GM12878 (cell line): Measurements from ENCODE around the gene MAST3. TPM values are rescaled to one million over a fixed set of nuclear protein-coding genes. Genes with fewer than 3 reads are reported as not detected.
A peak's percentile ranks its signal among the peaks of the same experiment; 100 is the strongest.

Experiments
- ATAC-seq: fragments of 200-7000 bp; cut with Tn5 transposase; 3 replicates; pipeline ENCODE4 v1.9.1; 2020; ENCODE audit warnings: mild to moderate bottlenecking, moderate library complexity
- BruUV-seq: library from RNA; stranded (reverse); fragments of 400-500 nt; replicated peaks from 2 replicates; lab custom pipeline; 2021; lab: Mats Ljungman, UMichigan
- CTCF ChIA-PET: fragments of 300-600 bp; sonication (Branson Sonifier 250); formaldehyde crosslinking; extraction: SDS; loops from one replicate; lab custom pipeline; 2021; ENCODE audit warnings: inconsistent platforms; lab: Yijun Ruan, JAX
- POLR2A ChIA-PET: fragments of 350-600 bp; formaldehyde crosslinking; extraction: SDS; loops from one replicate; lab custom pipeline; 2021; ENCODE audit warnings: inconsistent platforms; lab: Charles Lee
- RAD21 ChIA-PET: fragments of 300-600 bp; sonication (Branson Sonifier 250); formaldehyde crosslinking; loops from one replicate; lab custom pipeline; 2023; ENCODE audit warnings: antibody characterized with exemption; ENCODE audit not compliant: unreplicated experiment; lab: Charles Lee
- SMC1A ChIA-PET: fragments of 300-600 bp; sonication (Branson Sonifier 250); formaldehyde crosslinking; loops from one replicate; lab custom pipeline; 2023; ENCODE audit not compliant: unreplicated experiment, uncharacterized antibody; lab: Charles Lee
- DNase-seq: peaks from one replicate; pipeline ENCODE4 v3.0.0-alpha.2; 2011; ENCODE audit warnings: low read depth, low spot score
- FAIRE-seq: peaks from 3 replicates; lab custom pipeline; 2011; peaks lifted over from hg19 to GRCh38; lab: Jason Lieb, UNC
- H2AFZ ChIP-seq: 2 replicates; pipeline ENCODE4 v1.6.0; 2011; ENCODE audit warnings: low read depth, low read length, control low read depth; ENCODE audit not compliant: control insufficient read depth
- H3K27ac ChIP-seq: 2 replicates; pipeline ENCODE4 v1.5.1; 2011; ENCODE audit warnings: control low read depth; ENCODE audit not compliant: control insufficient read depth, insufficient read depth
- H3K27me3 ChIP-seq, 2 experiments: replicated peaks in 1 of 2; 2 replicates each; pipeline versions ENCODE4 v1.6.0 to v1.6.1; 2011; ENCODE audit warnings: low read length in 1 of 2; ENCODE audit not compliant: control insufficient read depth in 2 of 2, insufficient read depth in 2 of 2
- H3K36me3 ChIP-seq, 2 experiments: 2 replicates each; pipeline ENCODE4 v1.5.1; 2011; ENCODE audit warnings: low read length in 1 of 2; ENCODE audit not compliant: control insufficient read depth in 2 of 2, insufficient read depth in 2 of 2
- H3K4me1 ChIP-seq: 2 replicates; pipeline ENCODE4 v1.6.1; 2011; ENCODE audit warnings: mild to moderate bottlenecking, low read length, moderate library complexity, mixed read lengths; ENCODE audit not compliant: control insufficient read depth, insufficient read depth
- H3K4me2 ChIP-seq: 2 replicates; pipeline ENCODE4 v1.6.0; 2011; ENCODE audit warnings: control low read depth; ENCODE audit not compliant: control insufficient read depth, insufficient read depth
- H3K4me3 ChIP-seq: fragments of 200-600 bp; sonication (generic); 2 replicates; pipeline ENCODE4 v1.5.1; 2016
- H3K79me2 ChIP-seq: 2 replicates; pipeline ENCODE4 v1.6.0; 2011; ENCODE audit warnings: low read length; ENCODE audit not compliant: control insufficient read depth, insufficient read depth
- H3K9ac ChIP-seq: 2 replicates; pipeline ENCODE4 v1.8.0; 2011; ENCODE audit warnings: low read length, control low read depth, mixed read lengths; ENCODE audit not compliant: control insufficient read depth, insufficient read depth
- H3K9me3 ChIP-seq: replicated peaks from 3 replicates; pipeline ENCODE4 v1.5.1; 2011; ENCODE audit warnings: mild to moderate bottlenecking, low read length; ENCODE audit not compliant: control insufficient read depth, insufficient read depth
- H4K20me1 ChIP-seq: 2 replicates; pipeline ENCODE4 v1.6.0; 2011; ENCODE audit not compliant: control insufficient read depth, insufficient read depth
- BCLAF1 ChIP-seq: fragments of 450-650 bp; IDR thresholded peaks from 2 replicates; pipeline ENCODE4 v1.6.1; 2017; ENCODE audit warnings: antibody characterized with exemption, mild to moderate bottlenecking, moderate library complexity
- CBFB ChIP-seq: IDR thresholded peaks from 2 replicates; pipeline ENCODE4 v1.6.1; 2016; ENCODE audit warnings: antibody characterized with exemption, low read depth
- FOXK2 ChIP-seq: fragments of 450-650 bp; IDR thresholded peaks from 2 replicates; pipeline ENCODE4 v1.6.1; 2017; ENCODE audit warnings: mild to moderate bottlenecking, moderate library complexity
- IRF3 ChIP-seq: fragments of 450-650 bp; IDR thresholded peaks from 2 replicates; pipeline ENCODE4 v1.6.1; 2014; ENCODE audit warnings: mild to moderate bottlenecking
- LARP7 ChIP-seq: fragments of 450-650 bp; IDR thresholded peaks from 2 replicates; pipeline ENCODE4 v1.6.1; 2017; ENCODE audit warnings: mild to moderate bottlenecking
- NR2C1 ChIP-seq: fragments of 450-650 bp; IDR thresholded peaks from 2 replicates; pipeline ENCODE4 v1.6.1; 2017; ENCODE audit warnings: antibody characterized with exemption, mild to moderate bottlenecking, moderate library complexity
- NR2F1 ChIP-seq: fragments of 450-650 bp; conservative IDR thresholded peaks from 2 replicates; pipeline ENCODE4 v1.6.1; 2017; ENCODE audit warnings: mild to moderate bottlenecking
- POU2F2 ChIP-seq: IDR thresholded peaks from 3 replicates; pipeline ENCODE4 v1.6.1; 2011; ENCODE audit warnings: low read depth, mild to moderate bottlenecking, low read length, borderline replicate concordance
- RELA ChIP-seq: fragments of 450-650 bp; IDR thresholded peaks from 2 replicates; pipeline ENCODE4 v1.8.0; 2014; ENCODE audit warnings: borderline replicate concordance; ENCODE audit not compliant: partially characterized antibody
- WGBS: methylation state at CpG from one replicate; pipeline ENCODE4 v1.1.6; 2016; ENCODE audit warnings: low lambda C conversion rate; ENCODE audit not compliant: insufficient replicate concordance, insufficient coverage; ENCODE audit errors: missing lambda C conversion rate; 5-methylcytosine and 5-hydroxymethylcytosine counted together
- in situ Hi-C: fragments of 300-500 bp; cut with MboI; formaldehyde crosslinking; loops from 9 replicates; pipeline ENCODE4 v1.14.3; 2018; ENCODE audit warnings: mixed read lengths
- intact Hi-C: fragments of 100-400 bp; cut with micrococcal nuclease; formaldehyde crosslinking; loops from one replicate; pipeline ENCODE4 v1.14.2; 2022; ENCODE audit not compliant: unreplicated experiment
- polyA plus RNA-seq, 11 experiments: library from polyadenylated mRNA; depleted of rRNA in 4 of 11; unstranded in 6 of 11; stranded (reverse) in 5 of 11; fragments of >200 nt; fragmentation: Nextera tagmentation in 4 of 11; fragmentation: Illumina TruSeq in 1 of 11; extraction: Ambion mirVana in 4 of 11; extraction: Trizol in 1 of 11; gene quantifications; 1 replicate in 1 of 11; 2 replicates in 10 of 11; pipeline versions ENCODE4 v1.2.1 to v1.2.3, GENCODE V29; 2011 to 2016; ENCODE audit warnings: inconsistent platforms in 2 of 11, missing spikeins in 2 of 11, low read depth in 1 of 11
- total RNA-seq, 4 experiments: library from RNA; depleted of rRNA in 3 of 4; stranded (reverse); fragments of >200 nt in 3 of 4; fragmentation: Illumina TruSeq in 1 of 4; extraction: Trizol in 1 of 4; gene quantifications; 2 replicates each; pipeline versions ENCODE4 v1.2.1 to v1.2.3, GENCODE V29; 2013 to 2021

The MAST3 gene
- total and polyA plus RNA-seq, 10 of the 15 experiments (the other 5 are each of a cell fraction or from before 2014, with no cell fraction given) = 3.0 to 22.2 (median 7.5) TPM

GRCh38 chr19:18193388-18194180, 96.0 kb downstream of the MAST3 start:
- Histone ChIP-seq H4K20me1 (no peaks in the 10 kb centered on the region), H3K27ac (peak overlapping the region; percentile 53), H3K27me3 (no peaks in the 10 kb centered on the region), H3K79me2 (peaks cover 5% of the 10 kb centered on the region), H3K36me3 (peaks cover 5 to 15% of the 10 kb centered on the region in 2 experiments; a peak in 3 of 4 replicates), H2AFZ (peak overlapping the region; percentile 73), H3K4me2 (peak overlapping the region; percentile 96), H3K9ac (peak overlapping the region; percentile 69), H3K9me3 (no peaks in the 10 kb centered on the region), H3K4me3 (peak overlapping the region; percentile 79), H3K4me1 (peaks cover 11% of the 10 kb centered on the region)
- ChIA-PET CTCF (interaction anchor here (0.6 to 3.8 kb wide), 15 partner anchors 10 to 135 kb away, joined by 3 to 30 read pairs (median 8); partner anchors contain the start of genes LSM4 and RAB3A), POLR2A (interaction anchor here (0.8 to 2.5 kb wide), 13 partner anchors 8 to 129 kb away, joined by 3 to 17 read pairs (median 7); partner anchors contain the start of genes LSM4 and RAB3A), RAD21 (interaction anchor here (0.6 to 4.5 kb wide), 14 partner anchors 11 to 135 kb away, joined by 3 to 36 read pairs (median 11); partner anchors contain the start of genes JUND and RAB3A), SMC1A (interaction anchor here (0.5 to 3.4 kb wide), 18 partner anchors 10 to 199 kb away, joined by 3 to 21 read pairs (median 4); partner anchors contain the start of genes IL12RB1 and RAB3A)
- in situ Hi-C loops (no loop called here), intact Hi-C loops (no loop called here)
- TSS peak; percentile 70 for BruUV-seq
- FAIRE-seq (no peak), ATAC-seq (no peak), DNase-seq (no peak)
- 2% methylated on average over 46 of the region's 46 CpGs for whole genome bisulfite sequencing
- no peak for TF ChIP-seq BCLAF1
- TF ChIP-seq NR2C1 = peak; percentile 69
- no peak for TF ChIP-seq FOXK2
- no peak for TF ChIP-seq POU2F2
- peak; percentile 3 for TF ChIP-seq RELA
- TF ChIP-seq CBFB = no peak
- TF ChIP-seq IRF3 = no peak
- TF ChIP-seq NR2F1 = no peak
- peak; percentile 83; the same call in 1 of the 2 replicates for TF ChIP-seq LARP7
